ENCODE measurements around the gene AFG1L.
"Not testable (repeated sequence)": the region's sequence is repeated elsewhere in the genome, so short reads cannot be mapped to it uniquely, and the experiment has no call there.

The AFG1L gene

DNA sequence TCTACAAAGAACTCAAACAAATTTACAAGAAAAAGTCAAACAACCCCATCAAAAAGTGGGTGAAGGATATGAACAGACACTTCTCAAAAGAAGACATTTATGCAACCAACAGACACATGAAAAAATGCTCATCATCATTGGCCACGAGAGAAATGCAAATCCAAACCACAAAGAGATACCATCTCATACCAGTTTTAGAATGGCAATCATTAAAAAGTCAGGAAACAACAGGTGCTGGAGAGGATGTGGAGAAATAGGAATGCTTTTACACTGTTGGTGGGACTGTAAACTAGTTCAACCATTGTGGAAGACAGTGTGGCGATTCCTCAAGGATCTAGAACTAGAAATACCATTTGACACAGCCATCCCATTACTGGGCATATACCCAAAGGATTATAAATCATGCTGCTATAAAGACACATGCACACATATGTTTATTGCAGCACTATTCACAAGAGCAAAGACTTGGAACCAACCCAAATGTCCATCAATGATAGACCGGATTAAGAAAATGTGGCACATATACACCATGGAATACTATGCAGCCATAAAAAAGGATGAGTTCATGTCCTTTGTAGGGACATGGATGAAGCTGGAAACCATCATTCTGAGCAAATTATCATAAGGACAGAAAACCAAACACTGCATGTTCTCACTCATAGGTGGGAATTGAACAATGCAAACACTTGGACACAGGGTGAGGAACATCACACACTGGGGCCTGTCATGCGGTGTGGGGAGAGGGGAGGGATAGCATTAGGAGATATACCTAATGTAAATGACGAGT lies 121.4 kb downstream of the AFG1L start:
- DNase-seq (ENCODE audit: low read depth): not testable (repeated sequence)

DNA sequence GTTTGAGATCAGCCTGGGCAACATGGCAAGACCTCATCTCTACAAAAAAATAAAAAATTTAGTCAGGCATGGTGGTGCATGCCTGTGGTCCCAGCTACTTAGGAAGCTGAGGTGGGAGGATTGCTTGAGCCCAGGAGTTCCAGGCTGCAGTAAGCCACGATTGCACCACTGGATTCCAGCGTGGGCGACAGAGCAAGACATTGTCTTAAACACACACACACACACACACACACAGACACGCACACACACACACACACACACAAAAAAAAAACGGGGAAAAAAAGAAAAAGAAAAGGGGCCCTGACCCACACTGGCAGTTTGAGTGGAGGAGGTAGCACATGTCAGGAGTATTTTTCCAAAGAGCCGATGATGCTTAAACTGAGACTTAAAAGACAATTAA lies 122.2 kb downstream of the AFG1L start:
- peak; percentile 3 for DNase-seq (ENCODE audit: low read depth)

DNA sequence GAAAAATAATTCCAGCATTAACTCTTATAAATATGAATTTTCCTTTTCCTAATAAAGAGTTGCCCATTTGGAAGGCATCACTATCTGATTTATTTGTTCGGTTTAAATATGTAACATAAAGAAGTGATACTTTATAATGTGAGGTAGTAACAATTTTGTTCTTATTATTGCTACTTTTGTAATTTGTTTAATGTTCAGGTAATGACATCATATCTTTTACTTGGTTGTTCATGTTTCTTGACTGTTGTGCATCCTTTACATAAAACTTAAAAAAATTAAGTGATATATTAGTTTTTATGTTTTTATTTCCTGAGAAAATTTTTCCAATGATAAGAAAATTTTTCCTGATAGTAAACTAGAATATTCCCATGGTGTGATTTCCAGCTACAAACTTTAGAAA lies 124.6 kb downstream of the AFG1L start:
- DNase-seq (ENCODE audit: low read depth): no peak

DNA sequence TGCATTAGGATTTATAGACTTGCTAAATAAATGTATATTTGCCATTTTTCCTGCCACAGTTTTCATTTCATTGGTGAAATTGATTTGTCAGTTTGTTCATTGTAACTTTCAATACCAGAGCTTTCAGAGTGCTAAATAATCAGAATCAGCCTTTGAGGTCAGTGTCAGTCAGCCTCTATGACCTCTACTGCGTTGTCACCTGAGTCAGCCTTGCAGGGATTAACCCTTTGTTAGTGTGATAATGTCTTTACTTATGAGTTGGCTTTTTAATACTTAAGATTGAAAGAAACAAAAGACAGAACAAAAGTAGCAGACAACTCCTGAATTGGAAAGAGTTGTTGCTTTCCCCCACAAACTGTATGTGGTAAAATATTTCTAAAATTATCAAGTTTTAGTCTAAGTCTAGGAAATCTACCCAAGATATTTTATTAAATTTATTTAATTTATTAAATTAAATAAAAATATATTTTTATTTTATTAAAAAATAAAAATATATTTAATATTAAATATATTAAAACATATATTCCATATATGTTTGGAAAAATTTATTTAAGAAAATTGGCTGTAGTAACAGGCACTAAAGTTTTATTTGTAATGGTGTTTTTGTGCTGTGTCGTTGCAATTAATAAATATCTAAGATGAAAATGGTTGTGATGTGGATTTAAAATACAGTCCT lies 125.2 kb downstream of the AFG1L start:
- DNase-seq (ENCODE audit: low read depth): no peak

DNA sequence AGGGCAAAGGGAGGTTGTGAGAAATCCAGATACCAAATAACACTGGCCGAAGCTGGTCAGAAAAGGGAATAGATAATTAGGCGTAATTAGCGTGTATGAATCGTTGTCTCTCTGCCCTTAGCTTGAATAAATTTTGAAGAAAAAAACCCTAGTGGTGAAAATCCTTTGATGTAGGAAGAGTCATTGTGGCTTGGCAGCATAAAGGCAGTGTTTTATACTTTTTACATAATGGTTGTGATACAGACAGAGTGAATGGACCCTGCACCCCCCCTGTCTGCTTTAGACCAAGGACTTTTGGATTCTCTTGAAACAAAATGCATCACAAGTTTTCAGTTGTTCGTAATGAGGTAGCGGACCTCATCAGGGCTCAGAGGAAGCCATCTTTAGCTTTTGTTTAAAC lies 126.5 kb downstream of the AFG1L start:
- DNase-seq (ENCODE audit: low read depth): no peak

DNA sequence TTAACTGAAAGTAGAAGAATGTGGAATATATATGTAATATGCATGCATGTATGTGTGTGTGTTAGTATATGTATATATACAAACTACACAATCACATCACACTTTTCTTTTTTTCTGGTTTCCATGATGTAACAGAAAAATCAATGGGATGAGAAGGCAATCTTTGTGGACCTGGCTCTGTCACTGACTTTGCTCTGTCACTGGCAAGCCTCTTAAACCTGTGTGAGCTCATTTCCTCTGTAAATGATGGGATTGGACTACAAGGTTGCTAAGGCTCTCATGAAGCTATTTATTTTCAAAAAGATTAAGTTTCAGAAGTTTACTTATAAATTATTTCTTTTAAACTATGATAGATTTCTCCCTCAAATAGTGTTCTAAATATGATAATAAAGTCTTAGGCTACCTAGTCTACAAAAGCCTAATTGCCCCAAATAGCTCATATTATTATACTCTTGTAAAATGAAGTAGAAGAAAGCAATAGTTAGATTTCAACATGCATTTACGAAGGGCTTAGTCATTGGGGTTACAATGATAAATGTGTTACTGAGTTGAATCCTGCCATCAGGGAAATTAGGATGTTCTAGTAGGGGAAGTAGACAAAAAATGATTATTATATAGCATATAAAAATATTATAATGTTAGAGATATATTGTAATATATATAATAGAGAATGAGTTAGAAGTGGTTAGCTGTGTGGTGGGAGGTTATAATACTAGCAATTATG lies 129.3 kb downstream of the AFG1L start:
- no peak for DNase-seq (ENCODE audit: low read depth)

DNA sequence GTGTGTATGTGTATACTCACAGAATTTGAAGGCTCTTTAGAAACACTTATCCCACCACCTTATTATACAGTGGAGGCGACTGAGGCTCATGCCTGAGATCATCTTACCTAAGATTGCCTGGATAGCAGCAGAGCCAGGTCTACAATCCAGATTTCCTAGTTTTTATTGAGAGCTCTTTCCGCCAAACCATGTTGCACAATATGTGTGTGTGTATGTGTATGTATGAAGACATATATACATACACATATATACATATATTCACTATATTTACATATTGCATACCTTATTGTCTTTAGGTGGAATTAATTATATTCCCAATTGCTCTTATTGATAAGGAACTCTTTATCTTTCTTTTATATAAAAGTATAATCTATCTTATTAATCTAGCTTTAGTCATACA lies 130.6 kb downstream of the AFG1L start:
- DNase-seq (ENCODE audit: low read depth): no peak

DNA sequence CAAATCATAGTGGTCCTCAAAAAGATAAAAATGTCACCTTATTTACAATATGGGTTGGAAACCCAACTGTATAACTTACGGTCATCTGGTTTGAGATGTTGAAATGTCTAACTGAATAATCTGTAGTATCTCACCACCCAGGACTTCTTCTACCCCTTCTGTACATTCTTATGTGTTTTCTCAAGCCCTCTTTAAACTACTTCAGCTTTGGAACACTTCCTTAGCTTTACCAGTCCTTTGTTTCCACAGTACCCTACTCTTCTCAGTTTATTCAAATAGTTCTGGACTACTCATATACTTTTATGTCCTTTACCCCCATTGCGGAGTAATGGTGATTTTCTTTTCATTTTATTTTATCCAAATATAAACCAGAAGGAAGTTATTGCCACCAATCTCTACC lies 137.3 kb downstream of the AFG1L start:
- no peak for DNase-seq (ENCODE audit: low read depth)

DNA sequence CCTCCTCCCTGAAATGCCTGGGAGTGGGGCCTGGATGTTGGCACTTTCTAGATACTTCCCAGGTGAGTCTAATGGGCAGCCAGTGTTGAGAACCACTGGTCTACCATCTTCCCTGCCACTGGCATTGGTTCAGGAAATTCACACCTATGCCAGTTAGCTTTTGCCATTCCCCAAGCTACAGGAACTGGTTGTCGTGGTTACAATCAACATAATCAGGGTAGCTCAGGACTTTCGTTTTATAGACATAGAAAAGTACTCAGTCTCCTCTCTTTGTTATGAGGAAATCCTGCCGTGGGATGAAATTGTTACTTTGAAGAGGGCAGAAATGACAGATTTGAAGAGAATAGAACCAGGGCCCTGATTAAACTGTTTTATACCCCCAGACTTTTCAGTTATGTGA lies 137.9 kb downstream of the AFG1L start:
- no peak for DNase-seq (ENCODE audit: low read depth)

DNA sequence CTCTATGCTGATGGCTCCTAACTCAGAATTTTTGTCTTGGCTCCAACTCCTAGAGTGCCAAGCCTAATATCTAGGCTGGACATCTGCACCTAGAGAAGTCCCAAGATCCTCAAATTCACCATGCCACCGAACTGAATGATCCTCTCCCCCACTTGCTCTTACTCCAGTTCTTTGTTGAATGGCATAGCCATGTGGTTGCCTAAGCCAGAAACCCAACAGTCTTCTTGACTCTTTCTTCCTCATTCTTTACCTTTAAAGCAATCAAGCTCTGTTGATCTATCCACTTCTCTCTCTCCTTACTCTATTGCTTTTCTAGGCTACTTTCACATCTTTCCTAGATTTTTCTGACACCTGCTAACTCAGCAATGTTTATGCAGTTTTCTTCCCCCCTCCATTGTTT lies 139.4 kb downstream of the AFG1L start:
- no peak for DNase-seq (ENCODE audit: low read depth)

DNA sequence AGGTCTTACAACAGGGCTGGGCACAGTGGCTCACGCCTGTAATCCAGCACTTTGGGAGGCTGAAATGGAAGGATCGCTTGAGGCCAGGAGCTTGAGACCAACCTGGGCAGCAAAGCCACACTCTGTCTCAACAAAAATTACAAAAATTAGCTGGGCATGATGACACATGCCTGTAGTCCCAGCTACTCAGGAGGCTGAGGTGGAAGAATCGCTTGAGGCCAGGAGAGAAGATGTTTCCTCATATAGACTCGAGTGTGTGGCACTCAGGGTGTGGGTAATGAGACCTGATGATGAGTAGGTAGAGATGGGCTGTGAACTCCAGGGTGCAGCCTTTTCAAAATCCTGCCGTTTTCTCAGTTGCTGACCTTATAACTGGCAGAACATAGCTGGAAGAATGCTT lies 140.5 kb downstream of the AFG1L start:
- DNase-seq (ENCODE audit: low read depth): no peak

DNA sequence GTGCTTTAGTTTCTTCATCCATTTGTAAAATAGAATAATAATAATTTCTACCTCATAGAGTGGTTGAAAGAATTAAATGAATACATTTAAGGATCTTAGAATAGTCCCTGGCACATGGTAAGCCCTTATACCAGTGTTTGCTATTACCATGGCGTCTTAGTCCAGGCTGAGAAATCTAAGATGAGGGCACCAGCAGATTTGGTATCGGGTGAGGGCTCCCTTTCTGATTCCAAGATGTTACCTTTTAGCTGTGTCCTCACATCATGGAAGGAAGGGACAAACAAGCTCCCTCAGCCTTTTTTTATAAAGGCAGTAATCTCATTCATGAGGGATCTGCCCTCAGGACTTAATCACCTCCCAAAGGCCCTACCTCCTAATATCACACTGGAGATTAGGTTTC lies 141.9 kb downstream of the AFG1L start:
- DNase-seq (ENCODE audit: low read depth): no peak

DNA sequence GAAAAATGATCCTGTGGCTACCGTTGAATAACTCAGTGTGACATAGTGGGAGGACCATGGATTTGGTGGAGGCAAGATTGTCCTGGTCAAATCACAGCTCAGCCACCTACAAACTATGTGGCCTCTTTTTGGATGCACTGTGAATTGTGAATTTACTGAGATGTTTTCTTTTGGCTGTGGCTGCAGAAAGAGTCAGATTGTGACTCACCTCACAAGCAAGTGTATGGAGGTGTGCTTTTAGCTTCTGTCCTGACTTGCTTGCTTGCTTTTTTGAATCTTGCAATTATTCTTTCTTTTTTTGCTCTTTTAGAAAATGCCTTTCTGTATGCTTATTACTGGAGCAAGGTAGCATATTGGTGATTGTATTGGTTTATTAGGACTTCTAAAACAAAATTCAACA lies 143.0 kb downstream of the AFG1L start:
- no peak for DNase-seq (ENCODE audit: low read depth)

DNA sequence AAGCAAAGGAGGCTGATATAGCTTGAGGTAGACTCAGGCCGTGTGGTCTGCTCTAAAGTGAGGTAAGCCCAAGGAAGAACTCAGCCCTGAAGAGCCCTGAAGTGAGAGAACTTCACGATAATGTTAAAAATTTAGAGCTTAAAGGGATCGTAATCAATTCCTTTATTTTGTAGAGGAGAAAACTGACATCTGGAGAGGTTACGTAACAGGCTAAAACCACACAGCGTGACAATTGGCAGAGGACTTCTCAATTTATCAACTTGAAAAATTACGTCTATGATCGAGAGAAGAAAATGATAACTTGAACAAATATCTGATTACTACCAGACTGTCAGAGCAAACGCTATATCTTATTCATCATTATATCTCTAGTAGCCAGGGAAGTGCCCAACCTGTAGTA lies 144.1 kb downstream of the AFG1L start:
- peak; percentile 21 for DNase-seq (ENCODE audit: low read depth)

DNA sequence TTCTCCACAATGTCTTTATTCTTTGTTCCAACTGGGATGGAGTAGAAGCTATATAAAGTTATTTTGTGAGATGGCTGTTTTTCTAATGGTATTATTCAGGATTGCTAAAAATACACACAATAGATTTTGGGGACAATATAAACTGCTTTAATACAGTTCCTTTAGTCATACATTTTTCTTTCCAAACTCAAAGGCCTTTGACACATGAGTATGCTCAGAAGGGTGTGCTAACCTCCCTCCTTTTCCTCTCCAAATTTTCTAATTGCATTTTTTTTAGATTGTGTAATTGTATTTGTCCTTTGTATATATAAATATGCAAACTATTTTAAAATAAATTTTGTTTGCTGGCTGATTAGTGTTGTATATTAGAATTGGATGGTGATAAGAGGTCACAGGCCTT lies 146.3 kb downstream of the AFG1L start:
- DNase-seq (ENCODE audit: low read depth): no peak

DNA sequence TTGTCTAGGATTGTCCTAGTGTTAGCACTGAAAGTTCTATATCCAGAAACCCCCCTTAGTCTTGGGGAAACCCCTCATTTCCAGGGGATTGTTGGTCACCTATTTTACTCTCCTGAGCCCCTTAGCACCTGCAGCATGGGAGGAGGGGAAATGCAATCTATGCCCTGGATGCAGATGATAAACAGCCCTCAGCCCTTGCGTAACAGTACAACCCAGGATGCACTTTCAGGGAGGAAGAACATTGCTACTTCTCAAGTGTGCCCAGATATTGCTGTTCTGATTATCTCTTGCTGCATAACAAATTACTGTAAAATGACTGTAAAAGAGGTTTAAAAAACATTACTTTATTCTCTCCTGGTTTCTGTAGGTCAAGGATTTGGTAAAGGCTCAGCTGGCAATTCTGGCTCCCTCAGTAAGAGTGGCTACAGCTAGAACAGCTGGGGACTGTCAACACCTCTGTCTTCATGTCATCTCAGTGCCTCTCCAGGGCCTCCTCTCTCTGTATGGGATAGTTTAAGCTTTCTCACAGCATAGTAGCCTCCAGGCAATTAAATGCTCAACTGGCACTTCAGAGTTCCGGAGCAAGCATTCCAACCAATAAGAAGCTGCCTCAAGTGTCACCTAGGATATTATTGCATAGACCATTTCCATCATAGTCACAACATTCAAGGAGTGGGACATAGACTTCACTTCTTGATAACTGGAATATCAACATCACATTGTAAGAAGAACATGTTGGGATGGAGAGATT lies 148.1 kb downstream of the AFG1L start:
- DNase-seq (ENCODE audit: low read depth): no peak

DNA sequence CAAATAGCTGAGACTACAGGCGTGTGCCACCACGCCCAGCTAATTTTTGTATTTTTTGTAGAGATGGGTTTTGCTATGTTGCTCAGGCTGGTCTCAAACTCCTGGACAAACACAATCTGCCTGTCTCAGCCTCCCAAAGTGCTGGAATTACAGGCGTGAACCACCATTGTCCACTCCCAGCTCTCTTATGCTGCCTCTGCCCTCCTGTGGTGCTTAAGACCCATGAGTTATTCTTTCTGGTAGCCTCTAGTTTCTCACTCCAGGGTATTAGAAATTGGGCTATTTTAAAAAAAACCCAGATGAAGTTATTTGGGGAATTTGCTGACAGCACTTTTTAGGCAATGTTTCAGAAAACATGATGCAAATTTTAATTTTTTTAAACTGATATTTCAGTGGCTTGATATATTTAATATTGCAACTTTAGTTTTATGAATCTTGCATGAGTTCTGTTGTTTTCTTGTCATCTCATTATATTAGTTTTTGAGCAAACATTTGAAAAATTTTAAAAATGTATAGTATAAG lies 151.8 kb downstream of the AFG1L start:
- DNase-seq (ENCODE audit: low read depth): peak; percentile 7

DNA sequence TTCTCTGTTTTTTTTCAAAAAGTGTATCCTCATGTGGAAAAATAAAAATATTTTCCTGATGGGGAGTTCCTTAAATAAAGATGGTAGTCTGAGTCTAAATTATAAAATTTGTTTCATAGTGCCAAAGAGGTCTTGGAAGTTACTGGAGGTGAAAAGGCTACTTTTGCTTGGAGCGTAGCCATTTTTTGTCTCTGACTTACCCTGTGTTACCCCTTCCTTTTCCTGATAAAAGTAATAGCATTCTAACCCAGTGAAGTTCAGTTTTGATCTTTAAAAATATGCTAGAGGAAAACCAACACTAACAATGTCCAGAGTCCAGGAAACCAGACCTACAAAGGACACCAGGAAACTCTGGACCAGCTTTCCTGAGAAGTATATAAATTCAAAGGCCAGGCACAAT lies 153.6 kb downstream of the AFG1L start:
- no peak for DNase-seq (ENCODE audit: low read depth)

DNA sequence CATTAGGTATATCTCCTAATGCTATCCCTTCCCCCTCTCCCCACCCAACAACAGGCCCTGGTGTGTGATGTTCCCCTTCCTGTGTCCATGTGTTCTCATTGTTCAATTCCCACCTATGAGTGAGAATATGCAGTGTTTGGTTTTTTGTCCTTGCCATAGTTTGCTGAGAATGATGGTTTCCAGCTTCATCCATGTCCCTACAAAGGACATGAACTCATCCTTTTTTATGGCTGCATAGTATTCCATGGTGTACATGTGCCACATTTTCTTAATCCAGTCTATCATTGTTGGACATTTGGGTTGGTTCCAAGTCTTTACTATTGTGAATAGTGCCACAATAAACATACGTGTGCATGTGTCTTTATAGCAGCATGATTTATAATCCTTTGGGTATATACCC lies 154.9 kb downstream of the AFG1L start:
- not testable (repeated sequence) for DNase-seq (ENCODE audit: low read depth)

DNA sequence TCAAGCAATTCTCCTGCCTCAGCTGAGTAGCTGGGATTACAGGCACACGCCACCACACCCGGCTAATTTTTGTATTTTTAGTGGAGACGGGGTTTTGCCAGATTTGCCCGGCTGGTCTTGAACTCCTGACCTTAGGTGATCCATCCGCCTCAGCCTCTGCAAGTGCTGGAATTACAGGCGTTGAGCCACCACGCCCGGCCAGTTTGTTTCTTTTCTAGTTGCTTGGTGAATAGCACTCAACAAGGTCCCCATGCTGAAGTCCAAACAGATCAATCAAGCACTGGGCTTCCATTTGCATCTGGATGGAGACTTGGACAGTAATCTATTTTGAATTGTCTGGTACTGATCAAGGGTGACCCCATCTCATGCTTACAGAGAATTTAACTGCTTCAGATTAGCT lies 157.0 kb downstream of the AFG1L start:
- no peak for DNase-seq (ENCODE audit: low read depth)

DNA sequence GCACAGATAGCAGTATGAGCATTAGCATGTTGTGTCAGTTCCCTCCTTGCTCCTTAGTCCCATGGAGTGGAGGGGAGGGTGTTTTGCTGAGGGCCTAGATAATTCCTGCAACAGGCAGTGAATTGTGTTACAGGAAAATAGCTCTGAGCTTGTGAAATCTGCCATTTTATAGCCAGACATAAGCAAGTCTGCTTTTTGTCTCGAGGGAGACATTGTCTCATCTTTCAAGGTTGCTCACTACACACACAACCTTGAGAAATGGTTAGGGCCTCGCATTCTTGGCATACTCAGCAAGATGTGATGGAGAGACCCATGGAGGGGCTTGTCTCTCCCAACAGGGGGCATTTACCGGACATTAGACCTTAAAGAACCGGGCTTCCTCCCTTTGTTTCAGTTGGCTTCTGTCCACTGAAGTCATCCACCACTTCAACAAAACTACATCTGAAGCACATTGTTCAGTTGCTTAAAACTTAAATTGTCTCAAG lies 157.9 kb downstream of the AFG1L start:
- DNase-seq (ENCODE audit: low read depth): peak; percentile 50

DNA sequence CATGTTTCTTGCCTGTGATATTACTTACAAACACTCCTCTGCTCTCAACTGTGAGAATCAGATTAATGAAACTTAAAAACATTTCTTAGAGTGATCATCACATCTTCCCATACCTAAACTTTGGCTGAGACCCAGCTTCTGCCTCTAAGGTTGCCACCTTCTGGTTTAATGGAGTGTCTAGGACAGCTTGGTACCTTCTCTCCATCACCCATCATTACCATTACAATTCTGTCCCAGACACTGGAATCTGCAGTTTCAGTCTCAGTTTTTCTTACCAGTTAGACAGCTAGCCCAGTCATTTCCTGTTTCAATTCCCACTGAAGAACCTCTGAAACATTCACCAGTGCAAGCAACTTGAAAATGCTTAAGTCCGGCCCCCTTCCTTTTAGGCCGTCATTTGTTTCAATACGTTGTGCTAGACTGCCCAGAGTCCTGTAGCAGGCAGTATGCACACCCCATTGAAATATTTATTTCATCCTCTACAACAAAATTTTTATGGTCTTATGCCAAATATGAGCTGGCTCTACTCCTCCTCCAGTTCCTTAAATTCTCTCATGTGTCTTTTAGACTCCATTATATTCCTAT lies 158.8 kb downstream of the AFG1L start:
- DNase-seq (ENCODE audit: low read depth): no peak
